ENCODE measurements around the gene ULK4. TPM values are rescaled to one million over a fixed set of nuclear protein-coding genes. Genes with fewer than 3 reads are reported as not detected.
"Not testable (repeated sequence)": the region's sequence is repeated elsewhere in the genome, so short reads cannot be mapped to it uniquely, and the experiment has no call there.

The ULK4 gene
- total RNA-seq, 1 donor from 2014 or later, result 10.8 TPM

GRCh38 chr3:41751597-41751996, 210.3 kb downstream of the ULK4 start:
- no peak for DNase-seq

- no peak for DNase-seq
Measured at GRCh38 chr3:41749988-41750387, 211.9 kb downstream of the ULK4 start.

GRCh38 chr3:41746215-41746614, 215.7 kb downstream of the ULK4 start:
- DNase-seq, result no peak

- no peak for DNase-seq
Measured at GRCh38 chr3:41742121-41742520, 219.8 kb downstream of the ULK4 start.

GRCh38 chr3:41740374-41740886, 221.5 kb downstream of the ULK4 start:
- no peak for DNase-seq

GRCh38 chr3:41726891-41727290, 235.0 kb downstream of the ULK4 start:
- DNase-seq, result no peak

GRCh38 chr3:41717641-41718040, 244.3 kb downstream of the ULK4 start:
- no peak for DNase-seq

- peak; percentile 18 for DNase-seq
Measured at GRCh38 chr3:41716471-41716870, 245.4 kb downstream of the ULK4 start.

GRCh38 chr3:41715376-41715775, 246.5 kb downstream of the ULK4 start:
- DNase-seq, result no peak

- no peak for DNase-seq
Measured at GRCh38 chr3:41711651-41712050, 250.3 kb downstream of the ULK4 start.

GRCh38 chr3:41710646-41711388, 251.1 kb downstream of the ULK4 start:
- DNase-seq, result no peak

GRCh38 chr3:41709213-41709612, 252.7 kb downstream of the ULK4 start:
- not testable (repeated sequence) for DNase-seq

GRCh38 chr3:41708176-41708575, 253.7 kb downstream of the ULK4 start:
- DNase-seq, result no peak

- DNase-seq, result no peak
Measured at GRCh38 chr3:41705893-41706292, 256.0 kb downstream of the ULK4 start.

GRCh38 chr3:41701191-41701698, 260.7 kb downstream of the ULK4 start:
- no peak for DNase-seq

- no peak for DNase-seq
Measured at GRCh38 chr3:41700155-41700554, 261.7 kb downstream of the ULK4 start.

GRCh38 chr3:41698898-41699297, 263.0 kb downstream of the ULK4 start:
- DNase-seq, result no peak

- no peak for DNase-seq
Measured at GRCh38 chr3:41697702-41698101, 264.2 kb downstream of the ULK4 start.

- not testable (repeated sequence) for DNase-seq
Measured at GRCh38 chr3:41695806-41696205, 266.1 kb downstream of the ULK4 start.

GRCh38 chr3:41693799-41694198, 268.1 kb downstream of the ULK4 start:
- DNase-seq, result no peak

- DNase-seq, result no peak
Measured at GRCh38 chr3:41690766-41691563, 270.9 kb downstream of the ULK4 start.

- no peak for DNase-seq
Measured at GRCh38 chr3:41688595-41689380, 273.1 kb downstream of the ULK4 start.
